H1 (cell line): ENCODE data around the gene DOLK. TPM values are rescaled to one million over a fixed set of nuclear protein-coding genes. Genes with fewer than 3 reads are reported as not detected.

Experiments used
- ATF2 ChIP-seq: IDR thresholded peaks from 2 replicates; pipeline ENCODE4 v1.6.1; 2012; ENCODE audit warnings: low read length, inconsistent platforms
- CHD2 ChIP-seq: IDR thresholded peaks from 2 replicates; pipeline ENCODE4 v1.6.1; 2012; ENCODE audit warnings: low read length, improper control_type of control experiment
- CHD7 ChIP-seq: fragments of 300-600 bp; sonication (generic); IDR thresholded peaks from 2 replicates; pipeline ENCODE4 v1.7.1; 2012; ENCODE audit warnings: low read length, moderate library complexity, mild to moderate bottlenecking, inconsistent platforms; ENCODE audit not compliant: insufficient replicate concordance
- EZH2 ChIP-seq: fragments of 200-600 bp; sonication (generic); IDR thresholded peaks from 2 replicates; pipeline ENCODE4 v1.7.1; 2012; ENCODE audit warnings: low read depth, mild to moderate bottlenecking, moderate library complexity, low read length, inconsistent platforms; ENCODE audit not compliant: severe bottlenecking
- KDM4A ChIP-seq: IDR thresholded peaks from one replicate; pipeline ENCODE4 v1.7.1; 2012; ENCODE audit warnings: low read depth, mild to moderate bottlenecking, moderate library complexity, low read length, inconsistent platforms; ENCODE audit not compliant: severe bottlenecking
- POLR2A ChIP-seq, 2 experiments: IDR thresholded peaks; 1 replicate in 1 of 2; 2 replicates in 1 of 2; pipeline ENCODE4 v1.6.1; 2011; ENCODE audit warnings: low read depth in 2 of 2, low read length in 2 of 2, mild to moderate bottlenecking in 2 of 2; ENCODE audit errors: control extremely low read depth in 1 of 2
- RNF2 ChIP-seq: fragments of 200-900, 300-1000 bp; sonication (generic); IDR thresholded peaks from 2 replicates; pipeline ENCODE4 v1.7.1; 2016; ENCODE audit warnings: borderline replicate concordance, low read depth, mild to moderate bottlenecking, antibody characterized with exemption, low read length; ENCODE audit not compliant: poor library complexity, severe bottlenecking; ENCODE audit errors: missing control alignments
- SUZ12 ChIP-seq: fragments of 200-600 bp; sonication (generic); IDR thresholded peaks from 2 replicates; pipeline ENCODE4 v1.6.1; 2012; ENCODE audit warnings: mild to moderate bottlenecking, inconsistent platforms, low read length, moderate library complexity, mixed read lengths
- TCF12 ChIP-seq: IDR thresholded peaks from 2 replicates; pipeline ENCODE4 v1.6.1; 2011; ENCODE audit warnings: low read depth, mild to moderate bottlenecking, low read length
- polyA plus RNA-seq, 7 experiments: library from polyadenylated mRNA; depleted of rRNA in 3 of 7; stranded (reverse) in 5 of 7; unstranded in 2 of 7; fragments of >200 nt in 5 of 7; fragments of 200-250 nt in 2 of 7; gene quantifications; 1 replicate in 5 of 7; 2 replicates in 1 of 7; 4 replicates in 1 of 7; pipeline versions ENCODE4 v1.2.1 to v1.2.3, GENCODE V29; 2011 to 2013; ENCODE audit warnings: missing spikeins in 2 of 7, mixed read lengths in 2 of 7
- total RNA-seq: library from RNA; stranded (reverse); fragmentation: NEBNext Ultra II Directional; extraction: Animal tissue kit (Norgen Biotek cat#: 25700); gene quantifications from 2 replicates; pipeline ENCODE4 v1.2.1, GENCODE V29; 2021

DOLK gene
- total and polyA plus RNA-seq, 2 of the 8 experiments (the other 6 are each of a cell fraction or from before 2014, with no cell fraction given): 17.2 to 44.3 TPM

GRCh38 chr9:128986671-128987070, 39.3 kb upstream of the DOLK start (continued):
- TF ChIP-seq CHD7 (no peak), CHD2 (no peak), EZH2 (no peak), POLR2A (IDR thresholded peaks at IDR 0.05; ENCODE audit: control extremely low read depth in 1 of 2, low read depth in 2 of 2, low read length in 2 of 2) (no peak), RNF2 (no peak), ATF2 (no peak), KDM4A (no peak), SUZ12 (no peak), TCF12 (no peak)
